AG04450 (cell line): ENCODE measurements around the gene CALML3. TPM values are rescaled to one million over a fixed set of nuclear protein-coding genes. Genes with fewer than 3 reads are reported as not detected.

Experiments used
- CTCF ChIA-PET: fragments of 300-600, 350-600 bp; formaldehyde crosslinking; extraction: SDS; loops from one replicate; lab custom pipeline; 2022; ENCODE audit warnings: antibody characterized with exemption, inconsistent platforms; lab: Charles Lee
- POLR2A ChIA-PET: fragments of 350-600 bp; formaldehyde crosslinking; extraction: SDS; loops from one replicate; lab custom pipeline; 2021; ENCODE audit warnings: antibody characterized with exemption, inconsistent platforms; lab: Yijun Ruan, JAX
- DNase-seq: peaks from one replicate; pipeline ENCODE4 v3.0.0-alpha.2; 2011; ENCODE audit warnings: low read depth, low spot score
- H3K27ac ChIP-seq: one replicate; pipeline ENCODE4 v1.5.1; 2012; ENCODE audit warnings: low read depth, low read length, control low read depth
- H3K27me3 ChIP-seq: one replicate; pipeline ENCODE4 v1.6.0; 2012; ENCODE audit warnings: low read length; ENCODE audit not compliant: control insufficient read depth, insufficient read depth
- H3K4me3 ChIP-seq: 2 replicates; pipeline ENCODE4 v1.5.1; 2011; ENCODE audit warnings: mild to moderate bottlenecking, low read depth, low read length, control low read depth
- H3K9me3 ChIP-seq: 2 replicates; pipeline ENCODE4 v1.5.1; 2012; ENCODE audit warnings: low read length; ENCODE audit not compliant: control insufficient read depth, insufficient read depth
- polyA plus RNA-seq: library from polyadenylated mRNA; depleted of rRNA; stranded (reverse); fragments of >200 nt; gene quantifications from 2 replicates; pipeline ENCODE4 v1.2.3, GENCODE V29; 2011
- TF ChIP-seq, protein P1 (sequence below): IDR thresholded peaks from 2 replicates; pipeline ENCODE4 v1.5.1; 2011; ENCODE audit warnings: low read depth, low read length, control low read depth, inconsistent platforms

The CALML3 gene
- polyA plus RNA-seq, 1 experiment = not detected

- CTCF ChIA-PET = no interaction called here
- DNase-seq = no peak
- Histone ChIP-seq H3K27me3 (peaks cover 25% of the 10 kb centered on the region), H3K27ac (no peak overlapping the region), H3K4me3 (no peak overlapping the region), H3K9me3 (no peaks in the 10 kb centered on the region)
- POLR2A ChIA-PET = no interaction called here
- TF ChIP-seq, protein P1, sequence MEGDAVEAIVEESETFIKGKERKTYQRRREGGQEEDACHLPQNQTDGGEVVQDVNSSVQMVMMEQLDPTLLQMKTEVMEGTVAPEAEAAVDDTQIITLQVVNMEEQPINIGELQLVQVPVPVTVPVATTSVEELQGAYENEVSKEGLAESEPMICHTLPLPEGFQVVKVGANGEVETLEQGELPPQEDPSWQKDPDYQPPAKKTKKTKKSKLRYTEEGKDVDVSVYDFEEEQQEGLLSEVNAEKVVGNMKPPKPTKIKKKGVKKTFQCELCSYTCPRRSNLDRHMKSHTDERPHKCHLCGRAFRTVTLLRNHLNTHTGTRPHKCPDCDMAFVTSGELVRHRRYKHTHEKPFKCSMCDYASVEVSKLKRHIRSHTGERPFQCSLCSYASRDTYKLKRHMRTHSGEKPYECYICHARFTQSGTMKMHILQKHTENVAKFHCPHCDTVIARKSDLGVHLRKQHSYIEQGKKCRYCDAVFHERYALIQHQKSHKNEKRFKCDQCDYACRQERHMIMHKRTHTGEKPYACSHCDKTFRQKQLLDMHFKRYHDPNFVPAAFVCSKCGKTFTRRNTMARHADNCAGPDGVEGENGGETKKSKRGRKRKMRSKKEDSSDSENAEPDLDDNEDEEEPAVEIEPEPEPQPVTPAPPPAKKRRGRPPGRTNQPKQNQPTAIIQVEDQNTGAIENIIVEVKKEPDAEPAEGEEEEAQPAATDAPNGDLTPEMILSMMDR = no peak
Measured at GRCh38 chr10:5517546-5517945, 7.2 kb upstream of the CALML3 start.

- H3K27me3 ChIP-seq = peaks cover 25% of the 10 kb centered on the region
- DNase-seq = no peak
- H3K27ac ChIP-seq = no peak overlapping the region
- POLR2A ChIA-PET = no interaction called here
- H3K4me3 ChIP-seq = no peak overlapping the region
- CTCF ChIA-PET = no interaction called here
- TF ChIP-seq, protein P1 = no peak
- no peaks in the 10 kb centered on the region for H3K9me3 ChIP-seq
Measured at GRCh38 chr10:5518143-5518542, 6.6 kb upstream of the CALML3 start.

GRCh38 chr10:5519054-5519453 is 5.7 kb upstream of the CALML3 start:
- DNase-seq = no peak
- Histone ChIP-seq H3K4me3 (no peak overlapping the region), H3K27me3 (peaks cover 25% of the 10 kb centered on the region), H3K9me3 (no peaks in the 10 kb centered on the region), H3K27ac (no peak overlapping the region)
- ChIA-PET POLR2A (no interaction called here), CTCF (no interaction called here)
- TF ChIP-seq, protein P1 = no peak

DNA sequence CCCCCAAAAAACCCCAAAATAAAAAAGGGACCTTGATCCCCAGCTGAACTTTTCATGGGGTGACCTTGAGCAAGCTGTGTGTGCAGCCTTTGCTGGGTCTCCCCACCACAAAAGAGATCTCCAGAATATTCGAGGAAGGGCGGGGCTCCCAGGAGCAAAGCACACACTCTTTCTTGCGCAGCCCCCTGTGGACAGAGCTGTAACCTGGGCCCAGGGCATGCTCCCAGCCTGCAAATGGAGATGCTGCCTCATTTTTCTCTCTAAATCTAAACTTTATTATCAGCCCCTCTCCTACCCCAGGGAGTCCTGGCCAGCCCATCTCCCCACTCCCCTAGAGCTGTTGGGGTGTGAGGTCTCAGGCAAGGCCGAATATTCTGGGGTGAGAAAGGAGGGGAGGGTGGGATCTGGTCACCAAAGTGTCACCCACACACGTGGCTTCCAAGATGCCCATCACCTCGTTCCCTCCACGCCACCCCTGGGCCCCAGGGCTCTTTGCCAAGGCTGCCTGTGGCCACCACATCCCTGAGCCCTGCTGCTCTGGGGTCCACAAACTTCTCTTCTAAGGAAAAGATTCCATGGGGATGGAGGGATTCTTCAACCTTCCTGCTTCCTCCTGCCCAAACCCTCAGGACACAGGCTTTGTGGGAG is 1.7 kb upstream of the CALML3 start:
- POLR2A ChIA-PET = no interaction called here
- DNase-seq = no peak
- TF ChIP-seq, protein P1 = no peak
- Histone ChIP-seq H3K4me3 (no peak overlapping the region), H3K27ac (no peak overlapping the region), H3K9me3 (peaks cover 11% of the 10 kb centered on the region; the same call in 1 of the 2 replicates), H3K27me3 (peaks cover 16% of the 10 kb centered on the region)
- CTCF ChIA-PET = no interaction called here

GRCh38 chr10:5523796-5524574 is 776 bp upstream of the CALML3 start:
- H3K4me3 ChIP-seq = no peak overlapping the region
- TF ChIP-seq, protein P1 = no peak
- peaks cover 11% of the 10 kb centered on the region; the same call in 1 of the 2 replicates for H3K9me3 ChIP-seq
- POLR2A ChIA-PET = no interaction called here
- peaks cover 9% of the 10 kb centered on the region for H3K27me3 ChIP-seq
- CTCF ChIA-PET = interaction anchor here (1.0 kb wide), 1 partner anchor 99 kb away, joined by 3 read pairs; no protein-coding TSS in a partner anchor
- no peak for DNase-seq
- no peak overlapping the region for H3K27ac ChIP-seq
